ENCODE results near the gene FUOM. TPM values are rescaled to one million over a fixed set of nuclear protein-coding genes. Genes with fewer than 3 reads are reported as not detected.

Gene FUOM, protein sequence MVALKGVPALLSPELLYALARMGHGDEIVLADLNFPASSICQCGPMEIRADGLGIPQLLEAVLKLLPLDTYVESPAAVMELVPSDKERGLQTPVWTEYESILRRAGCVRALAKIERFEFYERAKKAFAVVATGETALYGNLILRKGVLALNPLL
- polyA plus RNA-seq (2013, experiment 1 of 2; ENCODE audit: insufficient read length), result 24.6 TPM
- 14.4 TPM for polyA plus RNA-seq (2013, experiment 2 of 2; ENCODE audit: insufficient read length)

GRCh38 chr10:133357285-133358161 lies at the start of gene FUOM:
Gene FUOM, minus strand, starts transcription at chr10:133358019. Its CDS starts 12 bp downstream, at chr10:133358007.
- DNase-seq, result peak; percentile 68

DNA sequence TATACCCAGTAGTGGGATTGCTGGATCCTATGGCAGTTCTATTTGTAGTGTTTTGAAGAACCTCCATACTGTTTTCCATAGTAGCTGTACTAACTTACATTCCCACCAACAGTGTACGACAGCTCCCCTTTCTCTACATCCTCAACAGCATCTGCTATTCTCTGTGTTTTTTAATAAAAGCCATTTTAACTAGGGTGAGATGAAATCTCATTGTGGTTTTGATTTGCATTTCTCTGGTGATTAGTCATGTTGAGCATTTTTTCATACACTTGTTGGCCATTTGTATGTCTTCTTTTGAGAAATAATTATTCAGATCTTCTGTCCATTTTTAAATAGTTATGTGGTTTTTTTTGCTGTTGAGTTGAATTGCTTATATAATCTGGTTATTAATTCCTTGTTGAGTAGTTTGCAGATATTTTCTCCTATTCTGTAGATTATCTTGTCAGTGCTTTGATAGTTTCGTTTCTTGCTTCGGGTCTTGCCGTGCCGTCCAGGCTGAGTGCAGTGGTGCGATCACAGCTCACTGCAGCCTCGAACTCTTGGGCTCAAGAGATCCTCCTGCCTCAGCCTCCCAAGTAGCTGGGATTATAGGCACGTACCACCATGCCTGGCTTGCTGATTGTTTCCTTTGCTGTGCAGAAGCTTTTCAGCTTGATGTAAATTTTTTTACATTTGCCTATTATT lies 48.2 kb upstream of the FUOM start:
- peak; percentile 46 for DNase-seq

- no peak for DNase-seq
These were observed 47.5 kb upstream of the FUOM start for GRCh38 chr10:133405272-133405671.

GRCh38 chr10:133403784-133404183 lies 46.0 kb upstream of the FUOM start:
- no peak for DNase-seq

GRCh38 chr10:133403359-133403758 lies 45.5 kb upstream of the FUOM start:
- no peak for DNase-seq

DNA sequence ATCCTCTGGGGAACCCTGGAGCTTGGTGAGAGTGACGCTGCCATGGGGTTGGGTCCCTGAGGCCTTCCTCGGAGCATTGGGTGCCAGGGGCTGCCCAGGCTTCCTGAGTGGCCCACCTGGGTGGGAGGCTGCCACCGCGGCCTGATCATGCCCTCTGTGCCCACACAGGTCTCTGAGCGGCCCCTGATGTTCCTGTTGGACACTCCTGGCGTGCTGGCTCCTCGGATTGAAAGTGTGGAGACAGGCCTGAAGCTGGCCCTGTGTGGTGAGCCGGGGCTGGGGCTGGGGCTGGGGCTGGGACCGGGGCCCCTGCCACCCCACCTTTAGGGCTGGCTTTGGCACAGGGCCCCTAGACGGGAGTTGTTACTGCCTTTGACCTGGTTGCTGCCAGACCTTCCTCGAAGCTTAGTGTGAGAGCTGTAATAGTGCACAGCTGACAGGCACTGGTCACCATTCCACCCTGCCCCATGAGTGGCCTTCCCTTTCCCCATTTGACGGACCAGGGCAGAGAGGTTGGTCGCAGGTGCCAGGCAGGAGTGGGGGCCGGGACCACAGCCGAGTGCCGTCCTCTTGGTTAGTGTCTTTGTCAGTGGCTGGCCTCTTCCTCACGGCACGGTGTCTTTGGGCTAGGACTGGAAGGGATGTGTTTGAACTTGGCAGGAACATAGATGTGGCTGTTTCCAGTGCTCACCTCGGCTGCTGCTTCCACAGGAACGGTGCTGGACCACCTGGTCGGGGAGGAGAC lies 44.3 kb upstream of the FUOM start:
- DNase-seq, result no peak

GRCh38 chr10:133401500-133401899 lies 43.7 kb upstream of the FUOM start:
- no peak for DNase-seq

DNA sequence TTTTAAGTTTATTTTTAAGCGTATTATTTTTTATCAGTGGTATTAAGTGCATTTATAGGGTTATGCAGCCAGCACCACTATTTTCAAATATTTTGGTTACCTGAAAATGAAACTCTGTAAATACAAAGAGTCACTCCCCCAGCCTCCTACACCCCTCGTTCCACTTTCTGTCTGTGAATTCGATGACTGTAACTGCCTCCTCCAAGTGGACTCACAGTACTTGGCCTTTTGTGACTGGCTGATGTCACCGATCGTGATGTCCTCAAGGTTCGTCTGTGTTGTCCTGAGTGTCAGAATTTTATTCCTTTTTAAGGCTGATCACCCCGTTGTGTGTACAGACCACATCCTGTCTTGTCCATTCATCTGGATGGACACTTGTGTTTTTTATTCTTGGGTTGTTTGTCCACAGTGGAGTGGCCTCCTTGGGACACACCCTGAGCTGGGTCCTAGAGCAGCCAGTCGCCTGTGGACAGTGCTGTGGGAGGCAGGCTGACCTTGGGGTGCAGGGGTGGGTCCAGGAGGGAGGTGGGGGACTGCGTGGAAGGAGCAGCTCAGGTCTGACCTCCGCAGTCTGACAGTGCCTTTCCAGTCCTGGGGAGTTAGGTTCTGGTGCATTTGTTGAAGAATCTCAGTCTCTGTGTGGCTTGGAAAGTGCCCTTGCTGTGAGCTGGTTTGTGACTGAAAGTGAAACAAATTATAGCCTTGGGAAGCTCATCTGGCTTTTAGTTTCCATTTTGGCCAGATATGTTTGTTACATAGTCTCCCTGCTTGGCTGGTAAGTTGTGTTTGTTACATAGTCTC lies 43.0 kb upstream of the FUOM start:
- DNase-seq, result no peak

GRCh38 chr10:133399123-133399601 lies 41.3 kb upstream of the FUOM start:
- no peak for DNase-seq

- DNase-seq, result no peak
These were observed 40.1 kb upstream of the FUOM start for GRCh38 chr10:133397938-133398337.

- DNase-seq, result no peak
These were observed 38.3 kb upstream of the FUOM start for GRCh38 chr10:133396035-133396624.

- no peak for DNase-seq
These were observed 37.0 kb upstream of the FUOM start for GRCh38 chr10:133394801-133395221.

DNA sequence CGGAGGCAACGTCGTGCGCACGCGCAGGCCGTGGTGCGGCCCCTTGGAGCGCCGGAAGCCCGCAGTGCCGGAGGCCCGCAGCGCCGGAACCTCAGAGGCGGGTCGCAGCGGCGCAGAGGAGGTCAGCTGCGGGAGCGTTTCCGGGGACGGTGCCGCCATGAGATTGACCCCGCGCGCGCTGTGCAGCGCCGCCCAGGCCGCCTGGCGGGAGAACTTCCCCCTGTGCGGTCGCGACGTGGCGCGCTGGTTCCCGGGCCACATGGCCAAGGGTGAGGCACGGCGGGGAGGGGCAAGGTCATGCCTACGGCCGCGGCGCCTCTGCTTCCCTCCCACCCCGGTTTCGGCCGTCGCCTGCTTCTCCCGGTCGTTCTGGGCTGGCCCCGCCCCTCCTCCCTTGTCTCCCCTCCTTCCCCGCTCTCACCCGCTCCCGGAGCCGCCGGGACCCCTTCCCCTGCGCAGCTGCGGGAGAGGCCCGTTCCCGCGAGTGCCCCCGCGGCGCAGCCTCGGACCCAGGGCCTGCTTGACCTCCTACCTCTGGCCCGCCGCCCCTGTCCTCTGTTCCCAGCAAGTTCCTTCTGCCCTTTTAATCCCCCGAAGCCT lies 36.3 kb upstream of the FUOM start, which contains the start of gene MTG1:
Gene MTG1, plus strand, starts transcription at position 94 of the 600 bp plus-strand sequence. Its CDS starts 64 bp downstream, at position 158.
- DNase-seq, result peak; percentile 92

GRCh38 chr10:133393401-133394063 lies 35.7 kb upstream of the FUOM start:
- no peak for DNase-seq

GRCh38 chr10:133391761-133392518 lies 34.1 kb upstream of the FUOM start:
- no peak for DNase-seq

DNA sequence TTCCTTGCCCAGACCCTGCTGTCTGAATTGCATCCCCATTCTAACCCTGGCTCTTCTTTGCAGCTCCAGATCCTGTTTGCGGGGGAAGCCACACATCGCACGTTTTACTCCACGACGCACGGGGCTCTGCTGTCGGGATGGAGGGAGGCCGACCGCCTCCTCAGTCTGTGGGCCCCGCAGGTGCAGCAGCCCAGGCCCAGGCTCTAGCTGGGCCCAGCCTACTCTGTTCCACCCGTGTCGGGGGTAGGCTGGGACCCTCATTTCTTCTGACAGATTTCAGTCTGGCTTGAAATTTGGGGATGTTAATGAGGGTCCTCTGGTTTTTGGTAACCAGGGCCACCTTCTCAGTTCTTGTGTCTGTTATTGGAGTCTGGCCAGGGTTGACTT lies 33.4 kb upstream of the FUOM start:
- DNase-seq, result no peak

- no peak for DNase-seq
These were observed 32.9 kb upstream of the FUOM start for GRCh38 chr10:133390597-133391248.

DNA sequence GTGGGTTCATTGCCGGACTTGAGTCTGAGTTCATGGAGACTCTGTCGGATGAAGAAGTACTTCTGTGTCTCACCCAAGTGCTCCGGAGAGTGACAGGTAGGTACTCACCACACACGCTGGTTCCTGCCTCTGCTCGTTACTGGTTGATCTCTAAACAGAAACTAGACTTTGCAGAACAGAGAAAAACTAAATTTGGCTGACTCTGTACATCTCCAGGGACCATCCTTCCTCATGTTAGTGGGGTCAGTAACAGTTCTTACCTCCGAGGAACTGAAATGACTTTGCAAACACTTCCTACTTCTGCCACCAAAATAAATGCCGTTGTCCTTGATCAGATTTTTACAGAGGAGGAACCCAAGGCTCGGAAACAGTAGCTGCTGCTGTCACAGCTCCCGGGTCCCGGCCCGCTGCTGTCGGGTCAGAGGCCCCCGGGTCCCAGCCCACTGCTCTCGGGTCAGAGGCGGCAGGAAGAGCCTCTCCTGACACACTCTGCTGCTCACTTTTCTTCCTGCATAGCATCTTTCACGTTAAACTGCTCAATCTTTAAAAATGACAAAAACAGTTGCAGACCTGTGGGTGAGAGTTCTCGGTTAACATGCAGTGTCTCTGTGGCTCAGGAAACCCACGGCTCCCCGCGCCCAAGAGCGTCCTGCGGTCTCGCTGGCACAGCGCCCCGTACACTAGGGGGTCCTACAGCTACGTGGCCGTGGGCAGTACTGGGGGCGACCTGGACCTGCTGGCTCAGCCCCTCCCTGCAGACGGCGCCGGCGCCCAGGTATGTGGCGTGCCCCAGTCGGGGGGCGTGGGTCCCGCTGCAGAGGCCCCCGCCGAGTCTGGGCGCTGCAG lies 31.4 kb upstream of the FUOM start:
- no peak for DNase-seq
